GM15510 (cell line): Measurements from ENCODE around the gene CRIM1.

ENCODE experiments used
- POLR2A ChIP-seq: IDR thresholded peaks from 3 replicates; pipeline ENCODE4 v1.6.1; 2011; ENCODE audit warnings: borderline replicate concordance; ENCODE audit not compliant: insufficient read length; ENCODE audit errors: extremely low read depth

CRIM1 gene

GRCh38 chr2:36338124-36338826 lies 17.3 kb upstream of the CRIM1 start:
- no peak for TF ChIP-seq POLR2A

GRCh38 chr2:36338827-36339145 lies 16.8 kb upstream of the CRIM1 start:
- TF ChIP-seq POLR2A = no peak

GRCh38 chr2:36339607-36340218 lies 15.9 kb upstream of the CRIM1 start:
- TF ChIP-seq POLR2A = no peak

- TF ChIP-seq POLR2A = no peak
Observed at GRCh38 chr2:36343606-36344005, 12.0 kb upstream of the CRIM1 start.

GRCh38 chr2:36348721-36349120 lies 6.9 kb upstream of the CRIM1 start:
- TF ChIP-seq POLR2A = no peak

- TF ChIP-seq POLR2A = no peak
Observed at GRCh38 chr2:36351291-36351690, 4.3 kb upstream of the CRIM1 start.

- no peak for TF ChIP-seq POLR2A
Observed at GRCh38 chr2:36351736-36352349, 3.7 kb upstream of the CRIM1 start.

GRCh38 chr2:36352701-36353100 lies 2.9 kb upstream of the CRIM1 start:
- no peak for TF ChIP-seq POLR2A

DNA sequence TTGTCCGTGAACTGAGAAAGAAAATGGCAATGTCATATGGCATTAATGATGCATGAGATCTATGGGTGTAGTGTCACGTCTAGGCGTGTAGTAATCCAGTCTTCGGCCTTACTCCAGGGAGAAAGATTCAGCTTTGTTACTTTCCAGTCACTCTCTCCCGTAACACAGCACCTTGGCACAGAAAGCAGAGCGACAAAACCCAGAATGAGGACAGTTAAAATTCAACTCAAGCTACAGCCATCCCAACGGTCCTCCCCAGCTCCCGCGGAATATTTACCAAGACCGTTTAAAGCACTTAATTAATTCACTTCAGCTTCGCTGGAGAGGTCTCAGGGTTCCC lies 797 bp upstream of the CRIM1 start:
- no peak for TF ChIP-seq POLR2A

DNA sequence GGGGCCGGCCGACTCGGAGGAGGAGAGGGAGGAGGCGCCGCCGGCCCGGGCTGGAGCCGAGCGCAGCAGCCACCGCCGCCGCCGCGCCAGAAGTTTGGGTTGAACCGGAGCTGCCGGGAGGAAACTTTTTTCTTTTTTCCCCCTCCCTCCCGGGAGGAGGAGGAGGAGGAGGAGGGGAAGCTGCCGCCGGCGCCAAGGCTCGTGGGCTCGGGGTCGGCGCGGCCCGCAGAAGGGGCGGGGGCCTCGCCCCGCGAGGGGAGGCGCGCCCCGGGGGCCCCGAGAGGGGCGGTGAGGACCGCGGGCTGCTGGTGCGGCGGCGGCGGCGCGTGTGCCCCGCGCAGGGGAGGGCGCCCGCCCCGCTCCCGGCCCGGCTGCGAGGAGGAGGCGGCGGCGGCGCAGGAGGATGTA lies 316 bp downstream of the CRIM1 start:
- TF ChIP-seq POLR2A = no peak

- no peak for TF ChIP-seq POLR2A
Observed at GRCh38 chr2:36356298-36356989, 866 bp downstream of the CRIM1 start.

GRCh38 chr2:36356990-36357846 lies 1.6 kb downstream of the CRIM1 start:
- no peak for TF ChIP-seq POLR2A

DNA sequence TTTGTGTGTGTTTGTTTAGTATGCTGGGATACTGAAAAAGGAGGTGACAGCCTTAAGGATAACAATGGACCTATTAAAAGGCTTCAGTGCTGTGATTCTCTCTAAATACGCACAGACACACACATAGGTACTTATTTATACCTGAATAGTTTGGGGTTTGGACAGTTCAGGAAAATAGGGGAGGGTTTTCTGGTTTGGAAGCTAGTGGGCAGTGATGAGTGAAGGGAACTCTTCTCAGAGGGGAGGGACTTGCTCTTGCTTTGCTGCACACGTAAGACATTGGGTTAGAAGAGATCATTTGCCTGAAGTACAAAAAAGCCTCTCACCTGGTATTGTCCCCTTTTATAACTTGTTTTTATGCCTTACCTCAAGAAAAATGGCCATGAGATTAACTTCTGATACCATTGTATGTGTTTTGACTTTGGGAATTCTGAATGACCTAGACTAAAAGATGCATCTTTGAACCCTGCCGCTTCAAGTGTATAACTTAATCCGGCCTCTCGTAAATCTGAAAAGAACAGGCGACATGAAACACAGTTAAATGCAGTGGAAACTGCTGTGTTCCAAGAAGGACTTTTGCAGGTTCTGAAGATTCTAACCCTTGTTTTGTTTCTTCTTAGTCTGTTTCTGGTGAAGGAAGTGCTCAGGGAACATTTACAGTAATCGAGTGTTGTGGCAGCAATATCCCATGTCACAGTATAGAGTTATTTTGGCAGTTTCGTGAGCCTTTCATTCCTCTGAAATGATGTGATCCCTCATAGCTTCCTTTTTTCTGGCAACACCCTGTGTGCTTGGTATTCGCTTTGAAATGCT lies 2.5 kb downstream of the CRIM1 start:
- no peak for TF ChIP-seq POLR2A

DNA sequence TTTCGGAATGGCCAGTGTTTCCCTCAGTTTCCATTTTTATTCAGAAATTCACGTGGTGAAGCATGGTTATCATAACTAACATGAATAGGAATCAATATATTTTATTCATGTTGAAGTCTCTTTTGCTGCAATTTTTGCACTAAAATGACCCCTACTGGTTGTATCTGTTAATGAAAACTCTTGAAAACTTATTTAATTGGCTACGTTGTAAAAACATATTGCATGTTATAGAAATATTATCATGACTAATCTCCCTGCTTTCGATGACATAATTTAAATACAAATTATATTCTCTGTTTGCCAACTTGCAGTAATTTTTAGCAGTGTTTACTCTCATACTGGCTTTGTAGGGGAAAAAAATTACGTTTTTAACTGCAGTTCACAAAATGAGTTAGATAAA lies 3.5 kb downstream of the CRIM1 start:
- TF ChIP-seq POLR2A = no peak
